ENCODE results near the gene LCA5L. TPM values are rescaled to one million over a fixed set of nuclear protein-coding genes. Genes with fewer than 3 reads are reported as not detected.
A peak's percentile ranks its signal among the peaks of the same experiment; 100 is the strongest.

LCA5L gene
- total RNA-seq, 1 experiment from 2014 or later, result 0.46 TPM

- Mint-ChIP-seq H3K27me3 (ENCODE audit: low read depth) (no peaks in the 10 kb centered on the region), H3K36me3 (ENCODE audit: insufficient read depth in 1 of 3, low read depth in 3 of 3) (peaks cover 0 to 9% (median 3%) of the 10 kb centered on the region in 3 experiments; a peak in 4 of 7 replicates), H3K27ac (peak overlapping the region in 1 of 3 experiments; percentile 88; a peak in 2 of 7 replicates), H3K4me1 (peaks cover 34 to 40% of the 10 kb centered on the region in 2 experiments), H3K9me3 (no peaks in the 10 kb centered on the region), H3K4me3 (no peak overlapping the region; a peak in 1 of 5 replicates)
- Histone ChIP-seq H3K56ac (ENCODE audit: insufficient read length, low read depth, low read length) (no peak overlapping the region), H3K79me1 (ENCODE audit: insufficient read depth, low read depth, low read length, poor library complexity, severe bottlenecking) (peaks cover 4% of the 10 kb centered on the region), H3K9me3 (ENCODE audit: control insufficient read depth, low read depth, low read length) (no peaks in the 10 kb centered on the region), H3K4ac (ENCODE audit: low read depth, low read length) (no peak overlapping the region), H3T11ph (ENCODE audit: low read length) (no peak overlapping the region), H3K4me2 (ENCODE audit: insufficient read depth, insufficient read length, low read length) (no peak overlapping the region), H3K27me3 (ENCODE audit: insufficient read depth, low read length) (no peaks in the 10 kb centered on the region), H3K27ac (ENCODE audit: insufficient read length, low read depth, low read length) (no peak overlapping the region), H2BK12ac (ENCODE audit: insufficient read length, low read depth, low read length) (no peak overlapping the region), H2AFZ (ENCODE audit: low read length) (no peak overlapping the region), H3K18ac (ENCODE audit: insufficient read length, low read depth, low read length) (no peak overlapping the region), H2BK5ac (ENCODE audit: insufficient read length, low read length) (no peak overlapping the region), H4K5ac (ENCODE audit: insufficient read length, low read depth, low read length) (no peak overlapping the region), H4K20me1 (ENCODE audit: control insufficient read depth, insufficient read depth, insufficient read length) (no peaks in the 10 kb centered on the region), H3K4me1 (ENCODE audit: insufficient read depth, low read length) (no peaks in the 10 kb centered on the region), H4K8ac (replicated peaks; ENCODE audit: insufficient read length, low read depth, low read length) (no peak overlapping the region), H3K23ac (ENCODE audit: insufficient read length, low read depth, low read length) (no peak overlapping the region), H2AK5ac (ENCODE audit: insufficient read length, low read length) (no peak overlapping the region), H3K23me2 (ENCODE audit: insufficient read length, low read depth, low read length, poor library complexity, severe bottlenecking) (peaks cover 7% of the 10 kb centered on the region), H3K79me2 (ENCODE audit: insufficient read depth, low read length) (no peaks in the 10 kb centered on the region; the same call in 1 of the 2 replicates), H3K14ac (ENCODE audit: insufficient read depth, low read length) (no peak overlapping the region; the same call in 1 of the 2 replicates), H2BK120ac (ENCODE audit: low read depth, low read length, poor library complexity, severe bottlenecking) (no peak overlapping the region), H2BK20ac (ENCODE audit: low read depth, low read length, poor library complexity, severe bottlenecking) (no peak overlapping the region), H3K9ac (ENCODE audit: extremely low read depth, insufficient read length, low read length) (no peak overlapping the region), H2BK15ac (ENCODE audit: low read depth, low read length) (no peak overlapping the region), H4K91ac (ENCODE audit: insufficient read length, low read depth, low read length) (no peak overlapping the region)
- no peak for TF ChIP-seq CTCF (conservative IDR thresholded peaks at IDR 0.05)
- no peak for DNase-seq
- no CpG with 5 or more reads among the region's 50 CpGs for WGBS (ENCODE audit: extremely low coverage, insufficient read length, low lambda C conversion rate)
Measured at GRCh38 chr21:39385299-39386145, 60.1 kb downstream of the LCA5L start.

Measured in H9 (cell line).